PC-9 (cell line): Measurements from ENCODE around the gene TEX261.

Source experiments
- EZH2 ChIP-seq: fragments of 200-600 bp; sonication (generic); IDR thresholded peaks from 2 replicates; pipeline ENCODE4 v1.8.0; 2017; ENCODE audit warnings: antibody characterized with exemption, low read depth
- TF ChIP-seq, protein P1 (sequence below): fragments of 200-600 bp; sonication (generic); conservative IDR thresholded peaks from 2 replicates; pipeline ENCODE4 v1.6.1; 2017; ENCODE audit warnings: mixed run types, antibody characterized with exemption, mild to moderate bottlenecking, moderate library complexity

DNA sequence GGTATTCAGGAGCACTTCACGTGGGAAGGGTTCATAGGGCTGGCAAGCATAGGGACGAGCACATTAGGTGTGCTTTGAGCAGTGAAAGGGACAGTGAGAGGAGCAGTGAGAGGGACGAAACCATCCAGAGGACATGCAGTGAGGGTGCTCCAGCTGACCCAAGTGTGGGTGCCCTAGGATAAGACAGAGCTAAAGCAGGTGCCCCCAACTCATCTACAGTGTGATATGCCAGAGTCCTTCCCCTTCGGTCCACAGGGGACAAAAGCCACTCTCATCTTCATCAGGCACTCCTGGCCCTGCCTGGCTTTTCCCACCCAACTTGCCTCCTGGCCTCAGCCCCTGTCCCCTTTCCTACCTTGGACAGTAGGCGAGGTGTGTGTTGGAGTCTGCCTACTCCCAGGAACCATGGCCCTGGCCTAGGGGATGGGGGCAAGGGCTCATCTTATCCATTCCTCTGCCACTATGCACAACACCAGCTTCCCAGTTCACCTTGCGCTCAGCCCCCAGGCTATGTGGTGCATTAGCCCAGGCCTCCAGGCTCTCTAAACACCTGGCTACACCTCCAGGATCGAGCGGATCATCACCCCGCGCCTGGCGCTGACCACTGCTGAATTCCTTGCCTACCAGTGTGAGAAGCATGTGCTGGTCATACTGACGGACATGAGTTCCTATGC, 32.3 kb downstream of the TEX261 start:
- TF ChIP-seq, protein P1, sequence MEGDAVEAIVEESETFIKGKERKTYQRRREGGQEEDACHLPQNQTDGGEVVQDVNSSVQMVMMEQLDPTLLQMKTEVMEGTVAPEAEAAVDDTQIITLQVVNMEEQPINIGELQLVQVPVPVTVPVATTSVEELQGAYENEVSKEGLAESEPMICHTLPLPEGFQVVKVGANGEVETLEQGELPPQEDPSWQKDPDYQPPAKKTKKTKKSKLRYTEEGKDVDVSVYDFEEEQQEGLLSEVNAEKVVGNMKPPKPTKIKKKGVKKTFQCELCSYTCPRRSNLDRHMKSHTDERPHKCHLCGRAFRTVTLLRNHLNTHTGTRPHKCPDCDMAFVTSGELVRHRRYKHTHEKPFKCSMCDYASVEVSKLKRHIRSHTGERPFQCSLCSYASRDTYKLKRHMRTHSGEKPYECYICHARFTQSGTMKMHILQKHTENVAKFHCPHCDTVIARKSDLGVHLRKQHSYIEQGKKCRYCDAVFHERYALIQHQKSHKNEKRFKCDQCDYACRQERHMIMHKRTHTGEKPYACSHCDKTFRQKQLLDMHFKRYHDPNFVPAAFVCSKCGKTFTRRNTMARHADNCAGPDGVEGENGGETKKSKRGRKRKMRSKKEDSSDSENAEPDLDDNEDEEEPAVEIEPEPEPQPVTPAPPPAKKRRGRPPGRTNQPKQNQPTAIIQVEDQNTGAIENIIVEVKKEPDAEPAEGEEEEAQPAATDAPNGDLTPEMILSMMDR = no peak
- TF ChIP-seq EZH2 = no peak
